ENCODE measurements around the gene PPP1R3D.

DNA sequence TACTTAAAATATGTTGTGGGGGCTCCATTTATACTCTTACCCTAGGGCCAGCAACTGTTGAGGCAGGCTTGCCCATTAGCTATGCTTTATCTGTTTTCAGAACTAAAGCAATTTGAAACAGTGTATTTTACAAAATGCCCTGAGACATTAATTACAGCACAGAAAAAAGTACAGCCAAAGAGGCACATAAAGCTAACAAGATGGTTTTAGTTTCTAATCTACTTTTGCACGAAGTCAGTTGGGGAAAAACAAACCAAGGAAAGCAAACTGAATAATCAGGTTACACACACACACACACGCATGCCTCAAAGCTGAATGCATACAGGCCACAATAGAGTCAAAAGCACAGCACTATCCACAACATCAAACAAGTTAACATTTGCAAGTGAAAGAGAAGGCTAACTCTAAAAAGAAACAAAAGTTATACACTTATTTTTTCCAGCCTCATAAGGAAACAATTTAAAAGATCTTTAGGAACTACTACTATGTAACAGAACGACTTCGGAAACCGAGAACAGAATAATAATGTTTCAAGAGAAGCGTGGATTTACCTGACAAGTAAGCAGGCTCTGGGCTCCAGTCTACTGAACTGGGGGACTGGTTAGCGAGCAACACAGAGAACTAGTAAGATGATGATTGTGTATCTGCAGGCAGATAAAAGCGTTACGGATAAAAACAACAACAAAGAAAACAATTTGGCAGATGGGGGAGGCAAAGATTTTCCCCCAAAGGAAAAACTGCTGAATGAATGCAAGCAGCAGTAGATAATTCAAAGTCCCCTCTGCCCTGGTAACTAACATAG, 8.4 kb downstream of the PPP1R3D start:
- no peak for TF ChIP-seq FOXK2 (IDR thresholded peaks at IDR 0.05)
- no peak for TF ChIP-seq TARDBP (IDR thresholded peaks at IDR 0.05)
- no peak for TF ChIP-seq FOXM1 (IDR thresholded peaks at IDR 0.05; ENCODE audit: borderline replicate concordance)
- no peak for TF ChIP-seq NFRKB (IDR thresholded peaks at IDR 0.05)
- TF ChIP-seq HDGF (IDR thresholded peaks at IDR 0.05; ENCODE audit: borderline replicate concordance), result no peak
- no peak for TF ChIP-seq SP1 (IDR thresholded peaks at IDR 0.05)
- TF ChIP-seq PKNOX1 (IDR thresholded peaks at IDR 0.05), result no peak
